Measurements from ENCODE around the gene IRX2. TPM values are rescaled to one million over a fixed set of nuclear protein-coding genes. Genes with fewer than 3 reads are reported as not detected.

The IRX2 gene
- total RNA-seq, 2 experiments from 2014 or later: not detected

DNA sequence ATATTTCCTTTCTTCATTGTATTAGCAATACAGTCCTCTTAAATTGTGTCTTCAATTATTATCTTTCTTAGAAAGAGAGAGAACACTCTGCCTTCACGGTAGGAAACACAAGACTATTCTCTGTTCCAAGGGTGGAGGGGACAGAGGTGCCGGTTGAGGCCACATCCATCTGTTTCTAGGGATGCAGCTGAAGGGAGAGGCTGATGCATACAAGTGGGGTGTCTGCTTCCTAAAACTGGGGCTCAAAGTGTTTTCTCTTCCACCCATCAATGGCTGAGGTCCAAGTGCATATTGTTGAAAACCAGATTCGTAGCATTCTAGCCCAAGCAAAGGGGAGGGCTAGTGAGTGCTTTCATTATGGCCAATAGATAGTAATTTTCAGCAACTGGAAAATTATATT lies 9.5 kb downstream of the IRX2 start:
- peaks cover 55% of the 10 kb centered on the region for H3K27me3 Mint-ChIP-seq
- no peaks in the 10 kb centered on the region for H3K4me1 Mint-ChIP-seq
- DNase-seq: no peak
- H3K27ac Mint-ChIP-seq: no peak overlapping the region
- H3K4me3 Mint-ChIP-seq: no peak overlapping the region
- CTCF ChIA-PET: no interaction called here
- H3K9me3 Mint-ChIP-seq: no peaks in the 10 kb centered on the region
- H3K36me3 Mint-ChIP-seq (ENCODE audit: low read depth): no peaks in the 10 kb centered on the region
- POLR2A ChIA-PET: no interaction called here

DNA sequence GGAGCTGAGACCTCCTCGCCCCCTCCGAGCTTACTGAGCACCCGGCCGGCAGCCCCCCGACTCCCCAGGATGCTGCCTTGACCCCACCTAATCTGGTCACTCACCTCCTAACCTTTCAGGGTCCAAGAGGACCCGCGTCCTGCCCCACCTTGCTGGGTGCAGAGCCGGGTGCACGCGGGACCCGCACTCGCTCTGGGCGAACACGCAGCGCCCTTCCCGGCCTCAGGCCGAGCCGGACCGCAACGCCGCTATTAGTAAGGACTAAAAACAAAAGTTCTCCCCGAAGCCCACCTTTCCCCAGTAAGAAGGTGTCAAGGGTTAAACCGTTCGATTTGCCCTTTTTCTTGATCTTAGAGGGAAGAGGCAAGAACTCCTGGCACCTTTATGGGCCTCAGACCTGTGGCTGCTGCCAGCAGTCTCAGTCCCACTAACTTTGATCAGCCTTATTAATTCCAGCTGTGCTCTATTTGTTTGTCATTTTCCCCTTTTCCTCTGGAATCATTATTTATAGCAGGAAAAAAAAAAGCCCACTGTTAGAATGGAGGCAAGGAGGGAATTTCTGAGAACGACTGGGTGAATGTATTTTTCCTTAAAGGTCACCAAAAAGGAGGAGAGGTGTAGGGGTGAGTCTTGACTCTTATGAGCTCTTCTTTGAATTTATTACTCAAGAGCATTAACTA lies 10.5 kb downstream of the IRX2 start:
- no peak overlapping the region for H3K27ac Mint-ChIP-seq
- H3K4me1 Mint-ChIP-seq: no peaks in the 10 kb centered on the region
- ChIA-PET CTCF (no interaction called here), POLR2A (no interaction called here)
- no peak for DNase-seq
- peaks cover 48% of the 10 kb centered on the region for H3K27me3 Mint-ChIP-seq
- H3K9me3 Mint-ChIP-seq: no peaks in the 10 kb centered on the region
- H3K36me3 Mint-ChIP-seq (ENCODE audit: low read depth): no peaks in the 10 kb centered on the region
- no peak overlapping the region for H3K4me3 Mint-ChIP-seq

DNA sequence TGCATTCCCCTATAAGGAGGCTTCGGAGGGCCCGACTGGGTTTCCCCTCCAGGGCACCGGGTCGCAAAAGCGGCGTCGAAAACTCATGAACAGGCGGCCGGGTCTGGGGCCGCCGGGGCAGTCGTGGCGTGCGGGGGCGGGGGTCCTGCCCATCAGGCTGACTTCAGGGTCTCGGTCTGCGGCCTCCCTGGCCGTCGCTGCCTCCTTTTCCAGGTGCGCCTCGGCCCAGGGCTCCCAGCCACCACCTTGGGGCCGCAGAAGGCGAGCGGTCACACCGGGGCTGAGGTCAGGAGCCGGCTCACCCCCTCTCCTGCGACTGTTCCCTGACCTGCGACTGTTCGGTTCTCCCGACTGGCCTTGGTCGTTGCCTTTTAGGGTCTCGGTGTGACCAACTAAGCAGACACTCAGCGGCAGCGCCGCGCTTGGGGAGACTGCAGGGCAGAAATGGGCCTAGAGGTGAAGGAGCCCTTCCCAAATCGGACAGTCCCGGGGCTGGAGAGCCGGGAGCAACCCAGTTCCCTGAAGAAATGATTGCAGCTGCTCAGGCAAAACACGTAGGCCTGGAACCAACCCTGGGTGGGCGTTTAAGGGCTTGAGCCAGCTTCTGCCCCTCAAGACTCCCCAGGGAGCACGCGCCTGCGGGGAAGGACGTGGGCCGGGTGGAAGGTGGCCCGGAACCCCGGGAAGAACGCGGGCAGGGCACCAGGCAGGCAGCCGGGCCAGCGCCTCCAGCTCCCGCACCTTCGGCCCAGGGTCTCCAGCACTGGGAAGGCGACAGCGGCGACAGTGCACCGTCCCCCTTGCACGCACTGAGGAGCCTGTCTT lies 11.2 kb downstream of the IRX2 start:
- POLR2A ChIA-PET: no interaction called here
- H3K4me3 Mint-ChIP-seq: no peak overlapping the region
- no peaks in the 10 kb centered on the region for H3K36me3 Mint-ChIP-seq (ENCODE audit: low read depth)
- H3K9me3 Mint-ChIP-seq: no peaks in the 10 kb centered on the region
- CTCF ChIA-PET: no interaction called here
- DNase-seq: no peak
- H3K27ac Mint-ChIP-seq: no peak overlapping the region
- no peaks in the 10 kb centered on the region for H3K4me1 Mint-ChIP-seq
- H3K27me3 Mint-ChIP-seq: peaks cover 44% of the 10 kb centered on the region

DNA sequence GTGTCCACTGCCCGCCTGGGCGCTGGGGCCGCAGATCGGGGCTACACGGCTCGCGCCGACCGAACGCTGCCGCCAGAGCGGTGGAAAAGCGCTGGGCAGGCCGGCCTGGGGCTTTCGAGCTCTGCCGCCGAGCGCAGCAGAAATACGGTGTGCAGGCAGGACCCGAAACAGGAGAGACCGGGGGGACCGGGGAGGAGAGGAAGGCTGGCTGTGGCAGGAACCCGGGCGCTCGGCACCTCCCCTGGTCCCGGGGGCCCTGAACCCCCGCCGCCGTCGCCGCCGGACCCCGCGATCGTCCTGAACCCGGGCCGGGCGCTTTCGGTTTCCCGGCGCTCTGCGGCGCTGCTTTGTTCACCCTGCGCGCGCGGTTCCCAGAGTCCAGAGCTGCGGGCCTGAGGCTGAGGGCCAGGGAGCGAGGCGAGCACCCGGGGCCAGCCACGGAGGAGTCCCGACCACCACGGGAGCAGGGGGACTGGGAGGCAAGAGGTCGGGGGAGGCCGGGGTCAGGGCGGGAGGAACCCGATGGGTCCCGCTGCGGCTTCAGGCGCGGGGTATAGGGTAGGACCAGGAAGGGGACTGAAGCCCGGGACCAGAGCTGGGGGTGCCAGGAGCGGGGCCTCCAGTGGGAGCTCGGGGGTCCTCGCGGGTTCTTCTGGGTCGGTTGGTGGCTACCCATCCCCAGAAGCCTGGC lies 12.0 kb downstream of the IRX2 start:
- no peaks in the 10 kb centered on the region for H3K36me3 Mint-ChIP-seq (ENCODE audit: low read depth)
- no peaks in the 10 kb centered on the region for H3K4me1 Mint-ChIP-seq
- H3K4me3 Mint-ChIP-seq: no peak overlapping the region
- H3K9me3 Mint-ChIP-seq: no peaks in the 10 kb centered on the region
- no peak overlapping the region for H3K27ac Mint-ChIP-seq
- DNase-seq: no peak
- POLR2A ChIA-PET: no interaction called here
- CTCF ChIA-PET: no interaction called here
- peaks cover 38% of the 10 kb centered on the region for H3K27me3 Mint-ChIP-seq

DNA sequence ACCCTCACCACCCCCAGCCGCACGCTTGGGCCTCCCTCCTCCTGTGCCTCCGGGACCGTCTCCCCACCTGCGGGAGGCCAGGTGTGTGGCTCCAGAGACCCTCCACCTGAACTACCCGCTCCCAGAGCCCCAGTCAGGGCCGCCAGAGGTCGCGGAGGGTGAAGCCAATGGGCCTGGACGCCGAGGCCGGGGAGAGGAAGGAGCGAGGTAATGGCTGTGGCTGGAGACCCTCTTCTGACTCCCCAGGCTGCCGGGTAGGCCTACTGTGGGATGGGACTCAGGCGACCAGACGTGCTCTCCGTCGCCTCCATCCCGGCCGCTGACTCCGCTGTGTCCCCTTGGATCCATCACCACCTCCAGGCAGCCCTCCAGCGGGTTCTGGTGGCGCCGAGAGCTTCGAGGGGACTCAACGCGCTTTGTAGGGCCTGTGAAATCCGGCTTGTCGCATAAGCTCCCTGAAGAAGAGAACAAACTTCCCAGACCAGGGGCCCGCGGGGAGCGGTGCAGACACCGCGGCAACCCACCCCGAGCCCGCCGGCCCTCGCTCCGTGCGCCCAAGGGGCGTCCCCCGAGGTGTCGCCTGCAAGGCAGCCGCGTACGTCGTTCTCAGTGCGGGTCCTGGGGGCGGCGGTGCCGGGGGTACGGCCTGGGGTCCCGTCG lies 12.6 kb downstream of the IRX2 start:
- H3K9me3 Mint-ChIP-seq: no peaks in the 10 kb centered on the region
- H3K27me3 Mint-ChIP-seq: peaks cover 32% of the 10 kb centered on the region
- no peak overlapping the region for H3K4me3 Mint-ChIP-seq
- CTCF ChIA-PET: no interaction called here
- no peak overlapping the region for H3K27ac Mint-ChIP-seq
- no peaks in the 10 kb centered on the region for H3K4me1 Mint-ChIP-seq
- POLR2A ChIA-PET: no interaction called here
- H3K36me3 Mint-ChIP-seq (ENCODE audit: low read depth): no peaks in the 10 kb centered on the region
- no peak for DNase-seq

DNA sequence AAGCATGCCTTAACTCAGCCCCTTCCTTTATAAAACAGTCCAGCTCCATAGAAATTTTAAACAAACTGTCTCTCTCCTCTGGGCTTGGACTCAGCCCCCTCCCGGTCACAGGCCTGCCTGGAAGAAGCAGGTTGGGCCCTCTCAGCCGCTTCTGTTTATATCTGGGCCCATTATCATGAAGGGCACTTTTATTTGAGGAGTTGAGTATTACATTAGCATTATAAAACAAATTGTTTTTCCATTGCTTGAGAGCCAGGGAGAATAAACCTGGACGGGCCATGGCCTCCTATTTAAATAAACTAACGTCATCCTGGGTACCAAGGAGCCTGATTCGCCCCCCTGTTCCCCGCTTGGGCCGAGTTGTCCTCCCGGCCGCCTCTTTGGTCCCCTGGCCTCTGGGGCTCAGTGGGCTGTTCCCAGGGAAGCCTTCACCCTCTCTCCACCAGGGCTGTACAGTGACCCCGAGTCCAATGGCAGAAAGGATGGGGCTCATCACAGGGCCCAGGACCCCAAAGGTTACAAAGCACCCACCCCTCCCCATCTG lies 13.2 kb downstream of the IRX2 start:
- DNase-seq: no peak
- ChIA-PET POLR2A (no interaction called here), CTCF (no interaction called here)
- no peaks in the 10 kb centered on the region for H3K4me1 Mint-ChIP-seq
- H3K9me3 Mint-ChIP-seq: no peaks in the 10 kb centered on the region
- H3K27ac Mint-ChIP-seq: no peak overlapping the region
- no peak overlapping the region for H3K4me3 Mint-ChIP-seq
- H3K27me3 Mint-ChIP-seq: peaks cover 28% of the 10 kb centered on the region
- no peaks in the 10 kb centered on the region for H3K36me3 Mint-ChIP-seq (ENCODE audit: low read depth)

DNA sequence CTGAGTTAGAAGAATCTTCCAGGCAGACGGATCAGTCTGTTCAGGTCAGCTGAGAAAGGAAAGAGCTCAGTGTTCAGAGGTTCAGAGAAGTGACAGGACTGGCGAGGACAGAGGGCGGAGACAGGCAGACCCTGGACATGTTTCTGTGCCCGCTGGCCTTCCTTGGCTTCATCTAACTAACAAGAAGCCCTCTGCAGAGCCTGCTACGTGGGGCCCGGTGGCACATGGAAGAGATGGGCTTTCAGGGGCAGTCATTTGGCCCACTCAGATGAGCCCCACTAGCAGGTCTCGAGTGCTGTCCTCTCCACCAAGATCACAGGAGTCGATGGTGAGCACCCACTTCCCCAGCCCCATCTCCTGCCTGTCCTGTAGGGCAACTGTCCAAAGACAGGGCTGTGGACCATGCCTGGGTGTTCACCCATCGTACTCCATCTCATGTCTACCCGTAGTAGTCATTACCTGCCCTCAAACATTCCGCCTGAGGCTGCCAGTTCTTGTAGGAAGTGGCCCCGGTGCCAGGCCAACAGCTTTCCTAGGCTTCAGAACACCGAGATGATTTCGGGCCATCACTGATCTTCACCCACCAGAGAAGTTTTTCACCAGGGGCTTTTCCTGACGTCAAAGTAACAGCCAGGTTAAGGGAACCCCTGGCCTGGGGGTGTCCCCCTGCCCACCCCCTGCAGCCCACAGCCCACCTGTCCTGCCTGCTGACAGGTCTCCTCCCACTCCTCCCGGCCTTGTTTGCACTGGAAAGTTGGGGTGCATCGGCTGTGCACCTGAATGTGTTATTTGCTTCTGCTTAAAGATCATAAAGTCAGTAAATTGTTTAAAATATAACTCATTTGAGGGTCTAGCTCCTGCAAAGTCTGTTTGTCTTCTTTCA lies 14.0 kb downstream of the IRX2 start:
- H3K36me3 Mint-ChIP-seq (ENCODE audit: low read depth): no peaks in the 10 kb centered on the region
- no peaks in the 10 kb centered on the region for H3K4me1 Mint-ChIP-seq
- ChIA-PET CTCF (no interaction called here), POLR2A (no interaction called here)
- H3K9me3 Mint-ChIP-seq: no peaks in the 10 kb centered on the region
- no peak overlapping the region for H3K27ac Mint-ChIP-seq
- H3K27me3 Mint-ChIP-seq: peaks cover 24% of the 10 kb centered on the region
- no peak for DNase-seq
- no peak overlapping the region for H3K4me3 Mint-ChIP-seq

DNA sequence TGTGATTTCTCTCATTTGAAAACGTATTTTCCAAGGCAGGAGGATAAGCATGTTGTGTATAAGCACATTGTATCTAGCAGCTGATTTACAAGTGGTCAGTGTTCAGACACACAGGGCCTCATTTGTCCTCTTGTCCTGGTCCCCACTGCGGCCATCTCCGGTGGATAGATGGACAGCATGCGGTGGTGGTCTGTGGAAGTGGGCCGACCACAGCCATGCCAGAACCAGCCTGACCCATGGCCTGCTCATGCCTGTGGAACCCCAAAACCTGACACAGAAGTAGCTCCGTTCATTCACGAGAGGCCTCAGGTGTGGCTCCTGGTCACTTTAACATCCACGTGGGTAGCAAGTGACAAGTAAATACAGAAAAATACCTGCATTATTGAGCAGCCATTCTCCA lies 14.6 kb downstream of the IRX2 start:
- Mint-ChIP-seq H3K27me3 (peaks cover 20% of the 10 kb centered on the region), H3K4me3 (no peak overlapping the region), H3K27ac (no peak overlapping the region), H3K9me3 (no peaks in the 10 kb centered on the region), H3K4me1 (no peaks in the 10 kb centered on the region), H3K36me3 (ENCODE audit: low read depth) (no peaks in the 10 kb centered on the region)
- CTCF ChIA-PET: no interaction called here
- DNase-seq: no peak
- POLR2A ChIA-PET: no interaction called here

DNA sequence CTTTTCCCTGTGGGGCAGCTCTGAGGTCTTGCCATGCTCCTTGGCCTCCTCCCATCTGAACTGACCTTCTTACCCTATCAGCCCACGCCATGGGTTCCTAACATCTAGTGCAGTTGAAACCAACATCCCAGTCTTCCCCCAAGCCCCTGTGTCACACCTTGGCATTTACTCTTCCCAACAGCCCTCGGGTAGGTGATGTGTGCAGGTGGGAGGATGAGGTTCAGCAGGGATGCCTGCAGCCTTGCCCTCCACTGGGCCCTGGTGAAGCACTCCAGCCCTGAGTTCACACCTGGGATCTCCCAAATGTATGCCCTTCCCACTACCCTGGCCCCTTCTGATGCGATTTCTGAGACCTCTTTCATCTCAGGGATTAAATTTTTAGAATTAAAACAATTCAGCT lies 15.5 kb downstream of the IRX2 start:
- no peaks in the 10 kb centered on the region for H3K36me3 Mint-ChIP-seq (ENCODE audit: low read depth)
- H3K4me1 Mint-ChIP-seq: no peaks in the 10 kb centered on the region

DNA sequence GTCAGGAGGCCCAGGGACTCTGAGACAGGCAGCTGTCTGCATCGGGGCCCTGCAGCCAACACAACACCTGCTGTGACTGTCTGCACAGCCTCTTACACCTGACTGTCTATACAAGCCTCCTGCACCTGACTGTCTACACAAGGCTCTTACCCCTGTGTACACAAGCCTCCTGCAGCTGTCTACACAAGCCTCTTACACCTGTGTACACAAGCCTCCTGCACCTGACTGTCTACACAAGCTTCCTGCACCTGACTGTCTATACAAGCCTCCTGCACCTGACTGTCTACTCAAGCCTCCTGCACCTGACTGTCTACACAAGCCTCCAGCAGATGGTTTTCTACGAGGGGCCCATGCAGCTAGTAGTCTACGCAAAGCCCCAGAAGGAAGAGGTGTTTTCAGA lies 18.6 kb downstream of the IRX2 start:
- ChIA-PET POLR2A (no interaction called here), CTCF (no interaction called here)
- Mint-ChIP-seq H3K9me3 (no peaks in the 10 kb centered on the region), H3K36me3 (ENCODE audit: low read depth) (no peaks in the 10 kb centered on the region), H3K27ac (no peak overlapping the region), H3K4me1 (no peaks in the 10 kb centered on the region), H3K27me3 (peaks cover 5% of the 10 kb centered on the region), H3K4me3 (no peak overlapping the region)
- no peak for DNase-seq

More for the DNA sequence above, 15.5 kb downstream of the IRX2 start:
- DNase-seq: no peak
- H3K4me3 Mint-ChIP-seq: no peak overlapping the region
- no peaks in the 10 kb centered on the region for H3K9me3 Mint-ChIP-seq
- ChIA-PET CTCF (no interaction called here), POLR2A (no interaction called here)
- H3K27ac Mint-ChIP-seq: no peak overlapping the region
- H3K27me3 Mint-ChIP-seq: peaks cover 11% of the 10 kb centered on the region

DNA sequence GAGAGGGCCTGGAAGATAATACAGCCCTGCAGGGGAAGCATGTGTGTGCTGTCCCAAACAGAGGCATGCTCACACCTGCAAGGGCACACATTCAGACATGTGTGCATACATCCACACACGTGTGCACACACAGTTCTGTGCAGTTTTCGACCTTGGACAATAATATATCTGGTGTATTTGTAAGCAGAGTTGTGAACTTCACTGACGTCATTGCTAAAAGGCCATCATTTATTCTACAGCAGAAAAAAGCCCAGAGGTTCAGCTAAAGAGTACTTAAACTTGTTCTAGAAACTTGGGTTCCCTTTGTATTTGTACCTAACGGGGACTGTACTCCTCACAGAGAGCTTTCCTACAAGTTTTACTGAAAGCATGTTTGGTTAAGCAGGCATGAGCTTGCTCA lies 19.5 kb downstream of the IRX2 start:
- H3K27me3 Mint-ChIP-seq: no peaks in the 10 kb centered on the region

DNA sequence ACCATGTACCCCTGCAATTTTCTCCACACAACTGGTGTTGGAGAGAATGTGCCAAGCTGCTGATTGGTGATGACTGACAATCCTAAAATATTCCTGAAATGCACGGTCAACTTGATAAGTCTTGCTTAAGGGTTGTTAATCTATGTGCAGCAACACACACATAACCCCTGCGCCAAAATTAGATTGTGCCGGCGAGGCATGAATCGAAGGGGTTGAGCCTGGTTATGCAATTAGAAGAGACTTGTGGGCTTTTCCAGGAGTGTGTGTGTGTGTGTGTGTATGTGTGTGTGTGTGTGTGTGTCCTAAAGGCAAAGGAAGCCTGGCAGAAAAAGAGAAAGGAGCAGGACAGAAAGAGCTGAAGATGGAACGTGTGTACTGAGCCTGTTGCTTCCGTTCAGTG lies 22.3 kb downstream of the IRX2 start:
- DNase-seq: no peak
- no peaks in the 10 kb centered on the region for H3K36me3 Mint-ChIP-seq (ENCODE audit: low read depth)
- H3K27ac Mint-ChIP-seq: no peak overlapping the region
- POLR2A ChIA-PET: no interaction called here
- no peaks in the 10 kb centered on the region for H3K27me3 Mint-ChIP-seq
- no peak overlapping the region for H3K4me3 Mint-ChIP-seq
- no peaks in the 10 kb centered on the region for H3K4me1 Mint-ChIP-seq
- CTCF ChIA-PET: no interaction called here
- H3K9me3 Mint-ChIP-seq: peaks cover 4% of the 10 kb centered on the region

More for the DNA sequence above, 19.5 kb downstream of the IRX2 start:
- POLR2A ChIA-PET: no interaction called here
- DNase-seq: no peak
- Mint-ChIP-seq H3K36me3 (ENCODE audit: low read depth) (no peaks in the 10 kb centered on the region), H3K4me3 (no peak overlapping the region), H3K27ac (no peak overlapping the region), H3K9me3 (no peaks in the 10 kb centered on the region), H3K4me1 (no peaks in the 10 kb centered on the region)
- CTCF ChIA-PET: no interaction called here
